NCI-H345 (cell line): ENCODE results near the gene RNF8.
"Not testable (repeated sequence)": the region's sequence is repeated elsewhere in the genome, so short reads cannot be mapped to it uniquely, and the experiment has no call there.

Experiments
- DNase-seq: peaks from one replicate; lab custom pipeline; 2025; lab: John Stamatoyannopoulos, UW

RNF8 gene

DNA sequence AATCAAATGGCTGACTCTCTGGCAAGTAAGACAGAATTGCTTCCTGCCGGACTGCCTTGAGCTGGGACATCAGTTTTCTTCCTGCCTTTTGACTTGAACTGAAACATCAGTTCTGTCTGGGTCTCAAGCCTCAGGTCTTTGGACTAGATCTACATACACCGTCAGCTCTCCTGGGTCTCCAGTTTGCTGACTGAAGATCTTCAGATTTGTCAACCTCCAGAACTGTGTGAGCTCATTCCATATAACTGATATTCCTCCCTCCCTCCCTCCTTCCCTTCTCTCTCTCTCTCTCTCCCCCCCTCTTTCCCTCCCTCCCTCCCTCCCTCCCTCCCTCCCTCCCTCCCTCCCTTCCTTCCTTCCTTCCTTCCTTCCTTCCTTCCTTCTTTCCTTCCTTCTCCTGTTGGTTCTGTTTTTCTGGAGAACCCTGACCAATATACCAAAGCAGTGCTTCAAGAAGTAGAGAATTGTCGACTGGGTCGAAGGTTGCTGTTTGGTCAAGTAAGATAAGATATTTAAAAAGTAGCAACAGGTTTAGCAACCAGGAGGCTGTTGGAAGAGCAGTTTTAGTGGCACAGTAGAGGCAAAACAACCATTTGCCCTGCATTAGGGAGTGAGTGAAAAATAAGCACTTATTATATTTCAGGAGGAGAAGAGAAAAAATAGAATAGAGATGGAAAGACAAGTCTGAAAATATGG is 46.2 kb downstream of the RNF8 start:
- DNase-seq = no peak

DNA sequence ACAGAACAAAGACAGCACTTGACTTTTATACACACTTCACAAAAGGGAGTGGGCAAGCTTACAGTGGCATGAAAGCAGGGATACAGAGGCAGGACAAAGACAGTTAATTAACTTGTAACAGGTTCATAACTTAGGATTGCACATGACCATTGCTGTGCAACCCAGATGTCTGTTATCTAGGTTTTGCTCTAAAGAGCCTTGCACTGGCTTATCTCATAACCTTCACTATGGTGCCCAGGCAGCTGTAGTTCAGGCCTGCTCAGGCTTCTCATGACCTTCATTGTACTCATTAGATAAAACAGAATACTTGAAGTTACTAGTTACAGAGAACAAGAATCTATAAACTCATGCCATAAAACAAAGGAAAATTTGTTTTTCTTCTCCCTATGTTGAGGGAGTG is 47.9 kb downstream of the RNF8 start:
- DNase-seq = not testable (repeated sequence)

DNA sequence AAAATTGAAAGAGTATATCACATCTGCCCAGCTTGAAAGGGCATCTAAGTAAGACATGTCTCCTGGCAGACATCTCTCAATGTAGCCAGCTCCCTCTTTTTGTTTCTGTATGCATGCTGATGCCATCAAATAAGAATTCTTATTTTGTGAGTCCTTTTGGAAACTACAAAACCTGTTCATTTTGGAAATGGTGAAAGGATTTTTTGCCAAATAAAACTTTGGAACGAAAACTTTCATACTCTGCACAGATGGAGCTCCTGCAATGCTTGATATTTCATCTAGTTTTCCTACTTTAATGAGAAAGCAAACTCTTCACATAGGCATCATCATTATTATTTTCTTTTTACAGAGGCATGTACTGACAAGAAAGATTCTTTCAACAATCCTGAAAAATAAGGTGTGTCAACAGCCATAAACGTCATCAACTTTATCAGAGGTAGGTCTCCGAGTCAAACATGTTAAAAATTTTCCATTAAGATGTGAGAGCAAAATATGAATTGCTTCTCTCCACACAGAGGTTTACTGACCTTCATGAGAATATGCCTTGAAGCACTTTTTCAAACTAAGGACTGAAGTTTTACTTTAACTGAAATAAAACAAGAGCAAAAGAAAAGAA is 53.1 kb downstream of the RNF8 start:
- DNase-seq = no peak

DNA sequence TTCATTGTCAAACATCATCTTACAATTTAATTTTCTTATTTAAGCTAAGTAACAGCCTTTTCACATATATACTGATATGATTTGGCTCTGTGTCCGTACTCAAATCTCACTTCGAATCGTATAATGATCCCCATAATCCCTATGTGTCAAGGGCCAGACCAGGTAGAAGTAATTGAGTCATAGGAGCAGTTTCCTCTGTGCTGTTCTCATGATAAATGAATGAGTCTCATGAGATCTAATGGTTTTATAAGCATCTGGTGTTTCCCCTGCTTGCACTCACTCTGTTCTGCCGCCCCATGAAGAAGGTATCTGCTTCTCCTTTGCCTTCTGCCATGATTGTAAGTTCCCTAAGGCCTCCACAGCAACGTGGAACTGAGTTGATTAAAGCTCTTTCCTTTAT is 54.2 kb downstream of the RNF8 start:
- no peak for DNase-seq

DNA sequence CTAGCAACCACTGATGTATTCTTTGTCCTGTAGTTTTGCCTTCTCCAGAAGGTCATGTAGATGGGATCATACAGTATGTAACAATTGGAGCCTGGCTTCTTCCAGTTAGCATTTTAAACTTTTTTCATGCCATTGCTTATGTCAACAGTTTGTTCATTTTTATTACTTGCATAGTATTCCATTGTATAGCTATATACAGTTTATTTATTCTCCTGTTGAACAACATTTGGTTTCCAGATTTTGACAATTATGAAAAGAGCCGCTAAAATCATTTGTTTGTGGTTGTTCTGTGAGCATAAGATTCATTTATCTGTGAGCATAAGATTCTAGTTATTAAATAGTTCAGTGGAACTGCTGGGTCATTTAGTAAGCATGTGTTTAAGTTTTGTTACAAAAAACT is 55.7 kb downstream of the RNF8 start:
- DNase-seq = no peak

DNA sequence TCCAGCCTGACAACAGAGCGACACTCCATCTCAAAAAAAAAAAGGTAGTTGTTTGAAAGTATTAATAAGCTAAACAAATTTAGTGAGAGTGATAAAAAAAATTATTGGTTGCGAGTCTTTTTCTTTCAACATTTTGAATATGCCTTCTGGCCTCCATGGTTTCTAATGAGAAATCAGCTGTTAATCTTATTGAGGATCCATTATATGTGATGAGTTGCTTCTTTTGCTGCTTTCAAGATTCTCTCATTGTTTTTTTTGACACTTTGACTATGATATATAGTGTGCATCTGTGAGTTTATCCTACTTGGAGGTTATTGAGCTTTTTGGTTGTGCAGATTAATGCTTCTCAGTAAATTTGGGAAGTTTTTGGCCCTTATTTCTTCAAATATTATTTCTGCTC is 63.6 kb downstream of the RNF8 start:
- no peak for DNase-seq

DNA sequence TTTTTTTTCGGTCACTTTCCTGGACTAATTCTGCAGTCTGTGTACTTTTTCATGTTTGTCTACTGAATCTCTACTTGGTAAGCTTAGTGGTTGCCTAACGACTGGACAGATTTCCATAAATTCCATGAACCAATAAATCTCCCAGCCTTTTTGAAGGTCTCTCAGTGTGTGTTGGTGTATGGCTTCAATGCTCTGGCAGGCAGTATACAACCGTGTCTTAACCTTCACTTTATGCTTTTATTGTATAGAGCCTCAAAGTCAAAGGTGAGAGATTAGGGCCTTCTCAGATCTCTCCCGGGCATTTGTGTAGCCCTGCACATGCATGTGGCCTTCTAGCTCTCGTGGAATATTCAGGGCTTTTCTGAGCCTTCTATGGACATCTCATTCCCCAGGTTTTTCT is 64.9 kb downstream of the RNF8 start:
- no peak for DNase-seq

DNA sequence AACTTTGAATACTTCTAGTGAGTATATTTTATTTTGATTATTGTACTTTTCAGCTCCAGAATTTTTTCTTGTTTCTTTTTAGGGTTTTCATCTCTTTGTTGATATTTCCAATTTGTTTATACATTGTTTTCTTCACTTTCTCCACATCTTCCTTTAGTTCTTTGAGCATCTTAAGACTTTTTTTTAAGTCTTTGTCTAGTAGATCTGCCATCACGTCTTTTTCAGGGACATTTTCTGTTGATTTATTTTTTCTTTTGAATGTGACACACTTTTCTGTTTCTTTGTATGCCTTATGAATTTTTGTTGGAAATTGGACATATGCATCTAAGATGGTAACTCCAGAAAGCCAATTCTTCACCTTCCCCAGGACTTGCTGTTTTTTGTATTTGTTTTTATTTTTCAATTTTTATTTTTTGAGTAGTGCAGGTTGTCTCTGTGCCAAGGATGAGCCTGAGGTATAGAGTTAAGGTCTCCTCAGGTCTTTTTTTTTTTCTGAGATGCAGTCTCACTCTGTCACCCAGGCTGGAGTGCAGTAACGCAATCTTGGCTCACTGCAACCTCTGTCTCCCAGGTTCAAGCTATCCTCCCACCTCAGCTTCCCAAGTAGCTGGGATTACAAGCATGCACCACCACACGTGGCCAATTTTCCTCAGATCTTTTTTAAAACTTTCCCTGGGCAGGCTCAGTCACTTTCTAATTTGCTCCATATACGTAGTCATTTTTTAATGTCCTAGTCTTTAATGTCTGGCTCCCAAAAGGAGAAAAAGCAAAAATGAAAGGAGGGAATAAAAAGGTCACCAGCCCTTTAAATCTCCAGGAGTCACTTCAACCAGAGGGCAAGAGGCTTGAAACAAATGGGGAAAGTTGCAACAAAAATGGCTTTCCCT is 72.5 kb downstream of the RNF8 start:
- DNase-seq = no peak

DNA sequence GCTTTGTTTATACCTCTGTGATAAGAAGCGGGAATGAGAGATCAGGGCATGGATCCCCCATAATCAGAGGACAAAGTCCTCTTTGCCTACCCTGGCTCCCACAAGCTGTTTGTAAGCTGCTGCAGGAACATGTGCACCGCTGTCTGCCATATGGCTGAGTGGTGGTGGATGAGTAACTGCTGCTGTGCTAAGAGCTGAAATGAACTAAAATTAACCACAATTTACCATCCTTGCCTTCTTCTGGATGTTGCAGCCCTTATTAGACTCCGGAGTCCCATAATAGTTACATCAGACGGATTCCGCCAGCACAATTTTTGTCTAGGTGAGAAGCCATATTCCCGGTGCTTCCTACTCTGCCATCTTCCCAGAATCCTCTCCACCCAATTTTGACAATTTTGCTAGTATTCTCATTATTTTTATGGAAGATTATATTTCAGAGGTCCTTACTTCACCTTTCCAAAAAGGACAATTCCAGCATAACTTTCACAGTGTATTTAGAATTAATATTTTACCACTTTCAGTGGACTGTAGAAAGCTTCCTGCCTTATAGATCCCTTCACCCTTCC is 73.2 kb downstream of the RNF8 start:
- DNase-seq = no peak

DNA sequence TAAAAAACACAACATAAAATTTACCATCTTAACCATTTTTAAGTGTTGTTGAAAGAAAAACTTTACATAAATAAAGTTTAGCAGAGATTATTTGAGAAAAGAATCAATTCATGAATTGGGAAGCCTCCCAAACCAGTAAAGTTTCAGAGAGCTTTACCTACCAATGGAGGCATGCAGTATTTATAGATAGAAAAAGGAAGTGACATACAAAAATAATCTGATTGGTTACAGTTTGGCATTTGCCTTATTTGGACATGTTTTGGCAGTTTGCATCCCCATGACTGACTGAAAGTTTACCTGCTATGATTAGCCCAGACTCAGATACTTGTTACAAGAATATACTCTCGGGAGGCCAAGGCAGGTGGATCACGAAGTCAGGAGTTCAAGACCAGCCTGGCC is 75.6 kb downstream of the RNF8 start:
- no peak for DNase-seq

DNA sequence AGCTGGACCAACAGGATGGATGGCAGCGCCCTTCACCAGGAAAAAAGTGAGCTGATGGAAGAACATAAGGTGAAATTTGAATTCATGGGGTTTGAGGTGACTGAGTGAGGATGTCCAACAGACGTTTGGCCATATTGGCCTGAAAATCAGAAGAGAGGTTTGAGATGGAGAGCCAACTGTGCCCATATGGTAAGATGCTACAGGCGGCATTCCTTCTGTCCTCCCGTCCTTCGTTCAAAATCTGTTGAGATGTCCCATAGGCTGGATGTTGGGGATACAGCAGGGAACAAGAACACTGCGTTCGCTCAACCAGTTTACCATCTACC is 78.8 kb downstream of the RNF8 start:
- no peak for DNase-seq

DNA sequence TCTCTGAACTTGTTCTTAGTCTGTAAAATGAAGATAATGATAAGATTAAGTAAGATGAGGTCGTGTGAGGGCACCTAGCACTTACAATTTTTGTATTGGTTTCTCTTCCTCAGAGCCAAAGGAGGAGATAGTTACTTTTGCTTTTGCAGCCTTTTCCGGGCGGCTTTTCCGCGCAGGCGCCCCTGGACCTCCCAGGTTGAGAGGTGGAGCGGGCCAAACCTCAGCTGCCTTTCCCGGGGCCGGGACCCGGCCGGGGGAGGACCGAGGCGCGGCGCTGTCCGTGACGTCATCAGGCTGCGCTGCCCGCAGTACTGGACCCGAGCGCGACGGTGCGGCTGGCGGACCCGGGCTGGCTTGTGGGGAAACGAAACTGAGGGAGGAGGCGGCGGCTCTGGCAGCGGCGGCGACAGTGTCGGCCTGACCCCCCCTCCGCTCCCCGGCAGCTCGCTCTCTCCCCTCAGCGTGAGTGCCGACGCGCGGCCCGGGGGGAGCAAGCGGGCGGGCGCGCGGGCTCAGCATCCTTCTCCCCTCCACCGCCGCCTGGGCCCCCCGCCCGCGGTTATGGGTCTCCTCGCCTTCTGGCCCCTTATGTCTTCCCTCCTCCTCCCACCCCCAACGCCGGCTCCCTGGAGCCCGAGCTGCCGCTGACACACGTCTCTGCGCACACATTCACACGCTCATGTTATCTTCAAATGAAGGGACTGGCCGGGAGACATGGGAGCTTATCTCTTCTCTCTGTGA is 79.3 kb downstream of the RNF8 start, which contains the start of gene CMTR1:
Gene CMTR1 (plus strand): TSS at position 306 of the 741 bp plus-strand sequence. CDS start 2,409 bp downstream, outside the sequence.
- peak; percentile 92 for DNase-seq

DNA sequence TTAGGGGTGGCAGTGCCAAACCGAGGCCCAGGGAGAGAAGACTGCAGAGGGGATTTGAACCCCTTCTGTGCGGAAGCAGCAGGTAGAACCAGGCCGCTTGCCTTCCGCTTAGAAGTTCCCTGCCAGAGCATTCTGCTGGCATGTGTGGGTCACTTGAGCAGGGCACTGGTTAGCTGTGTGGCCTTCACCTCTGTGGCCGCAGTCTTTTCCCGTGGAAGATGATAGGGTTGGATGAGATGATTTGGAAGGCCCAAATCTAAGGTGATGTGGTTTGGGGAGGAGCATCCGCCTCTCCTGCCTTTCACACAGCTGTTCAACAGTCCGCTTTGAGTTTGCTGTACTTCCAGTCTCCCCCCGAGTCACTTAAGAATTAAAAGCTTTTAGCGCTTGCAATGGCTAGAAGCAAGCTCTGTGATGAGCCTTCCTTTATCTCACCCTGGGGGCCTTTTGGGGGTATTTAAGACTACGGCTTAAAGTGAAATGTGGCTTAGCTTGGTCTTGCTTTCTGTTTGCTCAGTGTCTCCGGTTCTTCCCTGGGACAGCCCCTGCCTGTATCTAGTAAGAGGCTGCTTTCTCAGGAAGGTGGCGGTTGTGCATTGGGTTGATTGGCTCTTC is 80.0 kb downstream of the RNF8 start:
- DNase-seq = no peak

DNA sequence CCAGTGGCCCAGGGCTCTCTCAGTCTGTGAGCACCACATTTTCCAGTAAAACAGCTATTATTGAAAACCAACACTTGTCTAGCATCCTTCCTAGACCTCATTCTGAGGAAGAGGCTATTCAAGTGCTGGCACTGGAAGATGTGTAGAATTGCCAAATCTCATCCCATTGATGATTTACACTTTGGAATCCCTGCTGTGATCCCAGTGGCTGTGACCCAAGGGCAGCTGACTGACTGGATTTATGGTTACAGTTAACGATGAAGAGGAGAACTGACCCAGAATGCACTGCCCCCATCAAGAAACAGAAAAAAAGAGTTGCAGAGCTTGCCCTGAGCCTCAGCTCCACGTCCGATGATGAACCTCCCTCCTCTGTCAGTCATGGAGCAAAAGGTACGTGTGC is 81.6 kb downstream of the RNF8 start:
- no peak for DNase-seq

DNA sequence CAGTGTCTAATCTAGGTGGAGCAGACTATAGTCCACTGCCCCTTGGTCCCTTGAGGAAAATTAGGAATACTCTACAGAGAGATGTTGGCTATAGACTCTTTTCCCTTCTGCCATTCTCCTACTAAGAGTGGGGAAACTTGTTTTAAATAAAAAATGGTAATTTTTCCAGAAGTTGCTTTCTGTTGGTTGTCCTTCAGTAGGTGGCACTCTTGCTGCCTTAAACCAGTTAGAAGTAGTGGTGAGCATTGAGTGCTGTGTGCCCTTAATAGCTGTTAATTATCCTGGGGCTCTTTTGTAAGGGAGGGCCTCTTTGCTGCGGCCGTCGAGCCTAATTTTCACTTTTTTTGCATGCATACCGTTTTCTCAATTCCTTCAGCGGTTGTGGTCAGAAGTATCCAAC is 82.0 kb downstream of the RNF8 start:
- no peak for DNase-seq

DNA sequence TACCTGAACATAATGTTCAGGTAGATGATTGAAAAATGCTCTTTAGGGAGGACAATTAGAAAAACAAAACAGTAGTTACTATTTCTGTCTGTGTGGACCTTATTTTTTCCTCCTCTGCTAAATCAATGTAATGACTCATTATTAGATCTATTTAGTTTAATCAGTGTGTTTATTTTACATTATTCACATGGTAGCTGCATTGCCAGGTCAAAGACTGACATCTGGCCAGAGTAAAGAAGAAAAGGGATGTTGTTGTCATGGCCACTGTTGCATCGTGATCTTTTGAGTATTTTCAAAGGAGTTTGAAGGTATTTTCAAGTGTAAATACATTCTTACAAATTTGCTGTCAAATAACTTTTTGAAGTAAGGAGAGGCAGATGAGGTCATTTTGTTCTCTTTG is 85.1 kb downstream of the RNF8 start:
- DNase-seq = no peak

DNA sequence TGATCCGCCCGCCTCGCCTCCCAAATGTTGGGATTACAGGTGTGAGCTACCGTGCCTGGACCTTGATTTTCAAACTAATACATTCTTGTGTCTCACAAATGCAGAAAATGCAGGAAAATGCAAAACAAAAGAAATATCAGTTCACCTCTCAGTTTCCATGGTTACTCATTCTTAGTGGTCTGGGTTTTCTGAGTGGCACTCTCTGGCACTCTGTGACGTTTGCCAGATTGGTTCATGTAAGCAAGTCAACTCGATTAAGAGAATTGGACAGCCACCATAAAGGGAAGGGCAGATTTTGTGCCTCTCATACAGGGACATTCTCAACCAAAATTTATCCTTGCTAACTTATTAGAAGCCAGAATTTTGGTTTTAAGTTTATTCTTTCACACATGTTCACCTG is 87.9 kb downstream of the RNF8 start:
- DNase-seq = no peak

DNA sequence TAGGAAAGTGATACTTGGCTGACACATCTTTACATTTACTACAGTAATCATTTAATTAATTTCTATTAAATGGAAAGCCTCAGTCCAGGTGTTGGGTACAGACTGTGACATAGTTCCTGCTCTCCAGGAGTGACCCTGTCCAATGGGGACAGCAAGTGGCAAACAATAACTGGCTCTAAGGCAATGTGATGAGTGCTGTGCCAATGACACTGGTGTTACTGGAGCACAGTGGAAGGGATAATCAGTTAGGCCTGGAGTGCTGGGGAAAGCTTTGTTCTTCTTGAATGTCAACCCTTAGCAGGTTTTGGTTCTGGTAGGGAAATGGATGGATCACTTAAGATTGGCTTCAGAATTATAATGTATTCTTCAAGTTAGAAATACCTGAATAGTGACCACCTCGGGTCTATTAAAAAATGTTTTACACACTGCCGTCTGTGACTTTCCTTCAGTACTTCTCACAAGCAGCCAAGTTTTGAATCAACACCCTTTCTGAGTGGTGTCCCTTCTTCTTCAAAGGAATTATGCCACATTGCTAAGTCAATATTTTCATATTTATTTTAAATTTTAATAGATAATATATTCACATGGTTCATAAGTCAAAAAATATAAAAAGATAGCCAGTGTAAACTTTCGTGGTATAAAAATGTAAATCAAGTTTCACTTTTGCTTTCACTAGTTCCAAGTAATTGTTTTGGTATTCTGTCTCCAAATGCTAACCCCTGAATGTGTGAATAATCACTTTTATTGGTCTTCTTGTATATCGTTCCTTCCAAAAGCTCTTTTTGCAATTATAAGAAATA is 88.8 kb downstream of the RNF8 start:
- no peak for DNase-seq

DNA sequence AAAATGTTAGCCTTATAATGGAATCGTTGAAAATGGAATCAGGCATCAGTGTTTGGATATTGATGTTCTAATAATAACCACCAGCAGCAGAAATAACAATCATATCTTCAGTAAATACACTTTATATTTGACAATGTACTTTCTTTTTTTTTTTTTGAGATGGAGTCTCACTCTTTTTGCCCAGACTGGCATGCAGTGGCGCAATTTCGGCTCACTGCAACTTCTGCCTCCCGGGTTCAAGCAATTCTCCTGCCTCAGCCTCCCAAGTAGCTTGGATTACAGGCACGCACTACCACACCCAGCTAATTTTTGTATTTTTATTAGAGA is 89.4 kb downstream of the RNF8 start:
- not testable (repeated sequence) for DNase-seq
